Thyroid gland (tissue), 4 donors: ENCODE results near the gene SLC10A7. TPM values are rescaled to one million over a fixed set of nuclear protein-coding genes. Genes with fewer than 3 reads are reported as not detected.

Experiments used
- DNase-seq, 2 donors: peaks; one replicate each; pipeline ENCODE4 v3.0.0-alpha.2; 2019
- H3K27ac ChIP-seq, 3 donors: fragments of 200-600 bp; sonication (generic); 1 replicate in 2 of 3; 2 replicates in 1 of 3; pipeline ENCODE4 v1.5.1; 2016 to 2019; ENCODE audit warnings: mild to moderate bottlenecking in 1 of 3, moderate library complexity in 1 of 3
- H3K27me3 ChIP-seq: fragments of 200-600 bp; sonication (generic); one replicate; pipeline ENCODE4 v1.5.1; 2019
- H3K36me3 ChIP-seq, 2 donors: fragments of 200-600 bp; sonication (generic); one replicate each; pipeline ENCODE4 v1.5.1; 2016 to 2019
- H3K4me1 ChIP-seq, 2 donors: fragments of 200-600 bp; sonication (generic); one replicate each; pipeline ENCODE4 v1.5.1; 2017 to 2019
- H3K4me3 ChIP-seq, 3 donors: fragments of 200-600 bp; sonication (generic); replicated peaks in 1 of 3; 1 replicate in 2 of 3; 2 replicates in 1 of 3; pipeline ENCODE4 v1.5.1; 2016; ENCODE audit warnings: mild to moderate bottlenecking in 1 of 3
- H3K9me3 ChIP-seq: fragments of 200-600 bp; sonication (generic); one replicate; pipeline ENCODE4 v1.5.1; 2017
- CTCF ChIP-seq, 6 experiments: fragments of 200-600 bp in 3 of 6; fragments of 450-650 bp in 3 of 6; sonication (generic) in 3 of 6; IDR thresholded peaks; one replicate each; pipeline ENCODE4 v1.5.1; 2016 to 2019; ENCODE audit warnings: antibody characterized with exemption in 6 of 6, mild to moderate bottlenecking in 2 of 6, inconsistent platforms in 1 of 6, moderate library complexity in 1 of 6
- POLR2A ChIP-seq, 2 donors: fragments of 450-650 bp; IDR thresholded peaks; one replicate each; pipeline ENCODE4 v1.6.1; 2017; ENCODE audit warnings: antibody characterized with exemption in 2 of 2, mild to moderate bottlenecking in 2 of 2, moderate library complexity in 1 of 2
- WGBS, 2 donors: methylation state at CpG; one replicate each; pipeline ENCODE4 v1.1.5; 2017; 5-methylcytosine and 5-hydroxymethylcytosine counted together
- intact Hi-C: fragments of 100-400 bp; cut with DNase I; formaldehyde crosslinking; loops from one replicate; pipeline ENCODE4 v1.15.1; 2023
- total RNA-seq, 4 donors: library from RNA; depleted of rRNA; stranded (reverse); fragments of >200 nt; gene quantifications; one replicate each; pipeline ENCODE4 v1.2.3, GENCODE V29; 2016

The SLC10A7 gene
- total RNA-seq, 4 donors from 2014 or later = 16.7 to 29.9 (median 23.1) TPM

- no peak overlapping the region for H3K4me3 ChIP-seq
- DNase-seq = no peak
- H3K4me1 ChIP-seq = no peaks in the 10 kb centered on the region
- intact Hi-C loops = no loop called here
- 85% methylated on average over 5 of the region's 5 CpGs for WGBS, 2 donors
- TF ChIP-seq POLR2A (IDR thresholded peaks at IDR 0.05) = no peak
- no peak for TF ChIP-seq CTCF (IDR thresholded peaks at IDR 0.05)
- H3K27me3 ChIP-seq = no peaks in the 10 kb centered on the region
- H3K36me3 ChIP-seq = no peaks in the 10 kb centered on the region
- no peak overlapping the region for H3K27ac ChIP-seq
- H3K9me3 ChIP-seq = no peaks in the 10 kb centered on the region
These were observed 68.4 kb downstream of the SLC10A7 start for GRCh38 chr4:146453181-146453807.

- no peaks in the 10 kb centered on the region for H3K4me1 ChIP-seq
- H3K4me3 ChIP-seq = no peak overlapping the region
- no peak for DNase-seq
- TF ChIP-seq POLR2A (IDR thresholded peaks at IDR 0.05) = no peak
- TF ChIP-seq CTCF (IDR thresholded peaks at IDR 0.05) = no peak
- H3K9me3 ChIP-seq = no peaks in the 10 kb centered on the region
- H3K27ac ChIP-seq = no peak overlapping the region
- no peaks in the 10 kb centered on the region for H3K27me3 ChIP-seq
- no peaks in the 10 kb centered on the region for H3K36me3 ChIP-seq
- intact Hi-C loops = no loop called here
These were observed 71.2 kb downstream of the SLC10A7 start for GRCh38 chr4:146450524-146450923.

- intact Hi-C loops = no loop called here
- no peak overlapping the region for H3K4me3 ChIP-seq
- H3K9me3 ChIP-seq = no peaks in the 10 kb centered on the region
- H3K36me3 ChIP-seq = no peaks in the 10 kb centered on the region
- no peak for DNase-seq
- no peaks in the 10 kb centered on the region for H3K27me3 ChIP-seq
- WGBS, 2 donors = 97% methylated on average over 4 of the region's 4 CpGs
- H3K4me1 ChIP-seq = no peaks in the 10 kb centered on the region
- H3K27ac ChIP-seq = no peak overlapping the region
- TF ChIP-seq CTCF (IDR thresholded peaks at IDR 0.05) (no peak), POLR2A (IDR thresholded peaks at IDR 0.05) (no peak)
These were observed 75.2 kb downstream of the SLC10A7 start for GRCh38 chr4:146446555-146446954.

- H3K36me3 ChIP-seq = no peaks in the 10 kb centered on the region
- H3K4me3 ChIP-seq = no peak overlapping the region
- H3K27me3 ChIP-seq = no peaks in the 10 kb centered on the region
- H3K27ac ChIP-seq = no peak overlapping the region
- no peak for DNase-seq
- 96 to 98% methylated on average over 37 of the region's 37 CpGs for WGBS, 2 donors
- intact Hi-C loops = no loop called here
- H3K4me1 ChIP-seq = no peaks in the 10 kb centered on the region
- H3K9me3 ChIP-seq = no peaks in the 10 kb centered on the region
- TF ChIP-seq POLR2A (IDR thresholded peaks at IDR 0.05) = no peak
These were observed 76.3 kb downstream of the SLC10A7 start for GRCh38 chr4:146445198-146446150.

- Histone ChIP-seq H3K36me3 (no peaks in the 10 kb centered on the region), H3K27me3 (no peaks in the 10 kb centered on the region), H3K9me3 (no peaks in the 10 kb centered on the region), H3K4me3 (no peak overlapping the region), H3K27ac (no peak overlapping the region), H3K4me1 (peaks cover 0 to 6% of the 10 kb centered on the region in 2 donors)
- DNase-seq = no peak
- 93% methylated on average over 2 of the region's 2 CpGs for WGBS, 2 donors
- intact Hi-C loops = no loop called here
- TF ChIP-seq CTCF (IDR thresholded peaks at IDR 0.05) (no peak), POLR2A (IDR thresholded peaks at IDR 0.05) (no peak)
These were observed 78.2 kb downstream of the SLC10A7 start for GRCh38 chr4:146443525-146443924.
